OCI-LY3 (cell line): ENCODE data around the gene OR1N1.

ENCODE experiments used
- H2AFZ ChIP-seq: fragments of 200-600, 300-600 bp; shearing (Covaris generic); 2 replicates; pipeline ENCODE4 v1.6.0; 2014; ENCODE audit warnings: antibody characterized with exemption, low read depth, low read length
- H3K27ac ChIP-seq: fragments of 200-600, 300-600 bp; sonication (generic); 2 replicates; pipeline ENCODE4 v1.5.1; 2014; ENCODE audit warnings: mild to moderate bottlenecking, low read length, moderate library complexity, mixed read lengths
- H3K27me3 ChIP-seq: fragments of 200-600, 300-600 bp; sonication (generic); 2 replicates; pipeline ENCODE4 v1.6.1; 2014; ENCODE audit warnings: low read depth, low read length, mixed read lengths
- H3K36me3 ChIP-seq: fragments of 200-600, 300-600 bp; sonication (generic); replicated peaks from 2 replicates; pipeline ENCODE3; 2014; ENCODE audit warnings: low read depth, low read length, mixed read lengths
- H3K4me1 ChIP-seq: fragments of 300-600, 200-600 bp; sonication (generic); 2 replicates; pipeline ENCODE4 v1.6.1; 2014; ENCODE audit warnings: low read length, mixed read lengths
- H3K4me2 ChIP-seq: fragments of 200-600, 300-600 bp; sonication (generic); 2 replicates; pipeline ENCODE4 v1.6.1; 2014; ENCODE audit warnings: low read length, mixed read lengths
- H3K4me3 ChIP-seq: fragments of 300-600, 200-600 bp; sonication (generic); 2 replicates; pipeline ENCODE4 v1.5.1; 2014; ENCODE audit warnings: antibody characterized with exemption, mild to moderate bottlenecking, low read length, moderate library complexity
- H3K79me2 ChIP-seq: fragments of 300-600, 200-600 bp; shearing (Covaris generic); 2 replicates; pipeline ENCODE4 v1.6.1; 2014; ENCODE audit warnings: mild to moderate bottlenecking, low read length, mixed read lengths
- H3K9ac ChIP-seq: fragments of 300-600, 200-600 bp; shearing (Covaris generic); 2 replicates; pipeline ENCODE4 v1.6.0; 2014; ENCODE audit warnings: mild to moderate bottlenecking, low read length, moderate library complexity
- H3K9me3 ChIP-seq: fragments of 200-600, 300-600 bp; shearing (Covaris generic); 2 replicates; pipeline ENCODE4 v1.6.1; 2014; ENCODE audit warnings: low read length, mixed read lengths; ENCODE audit not compliant: insufficient read depth
- H4K20me1 ChIP-seq: fragments of 200-600, 300-600 bp; sonication (generic); 2 replicates; pipeline ENCODE4 v1.6.1; 2016; ENCODE audit warnings: low read length, mixed read lengths; ENCODE audit not compliant: insufficient read depth
- EZH2phosphoT487 ChIP-seq: fragments of 200-600 bp; shearing (Covaris generic); IDR thresholded peaks from 2 replicates; pipeline ENCODE4 v1.6.1; 2018; ENCODE audit warnings: antibody characterized with exemption, mixed run types, low read depth
- TF ChIP-seq, protein P1 (sequence below): fragments of 200-600, 300-600 bp; sonication (generic); IDR thresholded peaks from 2 replicates; pipeline ENCODE4 v1.5.1; 2014; ENCODE audit warnings: antibody characterized with exemption, low read length, low read depth

The OR1N1 gene

DNA sequence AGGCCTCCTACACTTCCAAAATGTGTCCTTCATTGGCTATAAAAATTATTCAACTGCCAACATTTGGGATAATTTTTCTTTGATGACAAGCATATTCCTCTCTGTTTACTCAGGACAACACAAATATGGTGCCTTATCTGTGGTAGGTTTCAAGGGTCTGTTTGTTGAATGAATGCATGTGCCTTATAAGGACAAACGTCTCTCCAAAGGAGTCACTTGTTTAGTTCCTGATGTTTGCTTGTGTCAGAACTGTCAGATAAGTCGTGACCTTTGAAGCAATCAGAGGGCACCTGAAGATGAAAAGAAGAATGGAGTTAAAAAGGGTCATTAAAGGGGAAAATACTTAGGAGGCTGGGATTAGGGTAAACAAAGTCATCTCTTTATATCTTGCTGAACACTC lies 20.1 kb downstream of the OR1N1 start:
- H3K27ac ChIP-seq: no peak overlapping the region
- no peaks in the 10 kb centered on the region for H3K4me1 ChIP-seq
- no peak overlapping the region for H2AFZ ChIP-seq
- no peaks in the 10 kb centered on the region for H3K9me3 ChIP-seq
- H3K9ac ChIP-seq: no peak overlapping the region
- H3K79me2 ChIP-seq: no peaks in the 10 kb centered on the region
- H3K4me3 ChIP-seq: no peak overlapping the region
- no peak for TF ChIP-seq EZH2phosphoT487
- TF ChIP-seq, protein P1, sequence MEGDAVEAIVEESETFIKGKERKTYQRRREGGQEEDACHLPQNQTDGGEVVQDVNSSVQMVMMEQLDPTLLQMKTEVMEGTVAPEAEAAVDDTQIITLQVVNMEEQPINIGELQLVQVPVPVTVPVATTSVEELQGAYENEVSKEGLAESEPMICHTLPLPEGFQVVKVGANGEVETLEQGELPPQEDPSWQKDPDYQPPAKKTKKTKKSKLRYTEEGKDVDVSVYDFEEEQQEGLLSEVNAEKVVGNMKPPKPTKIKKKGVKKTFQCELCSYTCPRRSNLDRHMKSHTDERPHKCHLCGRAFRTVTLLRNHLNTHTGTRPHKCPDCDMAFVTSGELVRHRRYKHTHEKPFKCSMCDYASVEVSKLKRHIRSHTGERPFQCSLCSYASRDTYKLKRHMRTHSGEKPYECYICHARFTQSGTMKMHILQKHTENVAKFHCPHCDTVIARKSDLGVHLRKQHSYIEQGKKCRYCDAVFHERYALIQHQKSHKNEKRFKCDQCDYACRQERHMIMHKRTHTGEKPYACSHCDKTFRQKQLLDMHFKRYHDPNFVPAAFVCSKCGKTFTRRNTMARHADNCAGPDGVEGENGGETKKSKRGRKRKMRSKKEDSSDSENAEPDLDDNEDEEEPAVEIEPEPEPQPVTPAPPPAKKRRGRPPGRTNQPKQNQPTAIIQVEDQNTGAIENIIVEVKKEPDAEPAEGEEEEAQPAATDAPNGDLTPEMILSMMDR: no peak
- no peak overlapping the region for H3K4me2 ChIP-seq
- H3K27me3 ChIP-seq: peaks cover 21% of the 10 kb centered on the region
- H3K36me3 ChIP-seq: no peaks in the 10 kb centered on the region
- H4K20me1 ChIP-seq: no peaks in the 10 kb centered on the region

DNA sequence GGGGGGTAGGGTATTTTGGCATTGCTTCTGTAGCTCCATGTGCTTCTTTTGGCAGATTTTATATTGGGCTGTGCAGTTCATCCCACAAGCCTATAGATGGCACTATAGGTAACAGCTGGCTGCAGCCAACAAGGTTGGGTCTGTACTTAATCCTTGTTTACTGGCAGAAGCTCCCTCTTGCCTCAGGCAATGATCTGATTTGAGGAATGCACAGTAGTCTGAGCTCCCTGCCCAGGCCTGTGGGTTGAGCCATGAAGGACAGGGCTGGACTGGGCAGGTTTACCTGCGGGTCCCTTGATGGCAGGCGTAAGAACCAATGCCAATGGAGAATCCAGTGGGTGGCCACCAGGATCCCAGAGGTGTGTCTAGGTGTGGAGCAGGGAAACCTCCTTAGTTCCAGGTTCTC lies 28.2 kb downstream of the OR1N1 start:
- Histone ChIP-seq H3K79me2 (no peaks in the 10 kb centered on the region), H3K4me3 (no peak overlapping the region), H3K4me2 (no peak overlapping the region), H3K4me1 (no peaks in the 10 kb centered on the region), H2AFZ (no peak overlapping the region), H4K20me1 (no peaks in the 10 kb centered on the region), H3K36me3 (no peaks in the 10 kb centered on the region), H3K9ac (no peak overlapping the region), H3K27ac (no peak overlapping the region), H3K9me3 (no peaks in the 10 kb centered on the region), H3K27me3 (peaks cover 29% of the 10 kb centered on the region)
- TF ChIP-seq, protein P1: peak; percentile 81
- no peak for TF ChIP-seq EZH2phosphoT487

DNA sequence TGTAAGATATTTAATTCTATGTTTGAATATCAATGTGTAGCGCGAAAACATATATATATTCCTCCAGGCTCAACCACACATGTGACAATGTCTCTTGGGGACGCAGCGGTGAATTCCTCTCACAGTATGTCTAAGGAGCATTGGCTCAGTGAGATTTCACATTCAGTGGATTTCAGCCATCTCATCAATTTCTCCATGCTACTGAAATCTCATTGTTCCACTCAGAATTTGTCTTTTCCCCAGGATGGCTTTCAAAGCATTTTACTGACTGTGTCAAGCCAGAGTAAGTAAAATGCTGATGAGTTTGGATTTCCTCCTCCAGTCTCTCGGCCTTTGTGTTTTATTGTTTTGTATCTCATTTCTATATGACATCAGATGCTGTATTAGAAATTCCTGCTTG lies 48.0 kb downstream of the OR1N1 start:
- Histone ChIP-seq H3K9ac (no peak overlapping the region), H2AFZ (no peak overlapping the region), H3K27me3 (no peaks in the 10 kb centered on the region), H3K4me3 (no peak overlapping the region), H3K27ac (no peak overlapping the region), H3K36me3 (no peaks in the 10 kb centered on the region), H3K9me3 (no peaks in the 10 kb centered on the region), H3K4me1 (no peaks in the 10 kb centered on the region), H3K4me2 (no peak overlapping the region), H4K20me1 (no peaks in the 10 kb centered on the region), H3K79me2 (no peaks in the 10 kb centered on the region)
- TF ChIP-seq, protein P1: no peak
- TF ChIP-seq EZH2phosphoT487: no peak

DNA sequence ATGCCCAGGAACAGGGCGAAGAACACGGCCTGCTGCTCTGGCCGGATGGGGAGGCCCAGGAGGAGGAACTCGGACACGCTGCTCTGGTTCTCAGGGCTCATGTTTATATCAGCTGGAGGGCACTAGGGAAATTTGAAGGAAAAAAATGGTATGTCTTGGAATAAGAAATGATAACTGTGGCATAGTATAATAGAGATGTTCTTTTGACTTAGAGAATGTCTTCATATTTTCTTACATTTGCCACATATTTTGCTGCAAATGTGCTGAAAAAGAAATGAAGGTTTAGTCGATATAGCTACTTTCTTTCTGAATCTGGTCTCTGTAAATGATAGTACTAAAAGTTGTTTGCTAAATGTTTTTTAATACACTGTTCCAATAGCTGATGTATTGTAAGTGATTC lies 49.3 kb downstream of the OR1N1 start, which contains the start of gene OR1J1:
Gene OR1J1, minus strand, starts transcription at position 101 of the 400 bp plus-strand sequence. Its CDS starts 0 bp downstream, at position 101.
- Histone ChIP-seq H3K79me2 (no peaks in the 10 kb centered on the region), H3K4me3 (no peak within 1 kb of the TSS), H3K9me3 (no peaks in the 10 kb centered on the region), H3K36me3 (no peaks in the 10 kb centered on the region), H3K27ac (no peak within 1 kb of the TSS), H4K20me1 (no peaks in the 10 kb centered on the region), H3K27me3 (no peaks in the 10 kb centered on the region), H2AFZ (no peak within 1 kb of the TSS), H3K4me1 (no peaks in the 10 kb centered on the region), H3K9ac (no peak within 1 kb of the TSS), H3K4me2 (no peak within 1 kb of the TSS)
- TF ChIP-seq, protein P1: no peak
- no peak for TF ChIP-seq EZH2phosphoT487
